Activated CD4-positive, alpha-beta memory T cell treated with anti-CD3 and anti-CD28 coated beads for 36 hours (primary cell): ENCODE results near the gene CFAP61. TPM values are rescaled to one million over a fixed set of nuclear protein-coding genes. Genes with fewer than 3 reads are reported as not detected.

Experiments
- CTCF ChIA-PET: fragments of 350-600 bp; sonication (Branson Sonifier 250); formaldehyde crosslinking; loops from one replicate; lab custom pipeline; 2021; ENCODE audit warnings: antibody characterized with exemption, inconsistent platforms; lab: Charles Lee
- POLR2A ChIA-PET: fragments of 350-600 bp; sonication (Branson Sonifier 250); formaldehyde crosslinking; loops from one replicate; lab custom pipeline; 2021; ENCODE audit warnings: antibody characterized with exemption; lab: Charles Lee
- DNase-seq: peaks from one replicate; pipeline ENCODE4 v3.0.0-alpha.2; 2020
- H3K27ac Mint-ChIP-seq: one replicate; pipeline ENCODE4 v1.8.0; 2021; ENCODE audit warnings: mixed read lengths
- H3K27me3 Mint-ChIP-seq: one replicate; pipeline ENCODE4 v1.8.0; 2021; ENCODE audit warnings: mixed read lengths
- H3K36me3 Mint-ChIP-seq: one replicate; pipeline ENCODE4 v1.8.0; 2021; ENCODE audit warnings: mixed read lengths
- H3K4me1 Mint-ChIP-seq: one replicate; pipeline ENCODE4 v1.8.0; 2021; ENCODE audit warnings: low read depth, mixed read lengths
- H3K4me3 Mint-ChIP-seq: one replicate; pipeline ENCODE4 v1.8.0; 2021; ENCODE audit warnings: mild to moderate bottlenecking, mixed read lengths
- H3K9me3 Mint-ChIP-seq: one replicate; pipeline ENCODE4 v1.8.0; 2021; ENCODE audit warnings: mixed read lengths
- intact Hi-C: fragments of 100-400 bp; cut with micrococcal nuclease; formaldehyde crosslinking; loops from one replicate; pipeline ENCODE4 v1.15.1; 2023
- total RNA-seq, 2 experiments: library from RNA; stranded (reverse); gene quantifications; one replicate each; pipeline ENCODE4 v1.2.3, GENCODE V29; 2021

The CFAP61 gene
- total RNA-seq, 2 experiments from 2014 or later: not detected

GRCh38 chr20:20405623-20406022 lies 353.3 kb downstream of the CFAP61 start:
- H3K4me1 Mint-ChIP-seq: peaks cover 3% of the 10 kb centered on the region
- intact Hi-C loops: no loop called here
- peaks cover 2% of the 10 kb centered on the region for H3K36me3 Mint-ChIP-seq
- no peak for DNase-seq
- H3K9me3 Mint-ChIP-seq: no peaks in the 10 kb centered on the region
- no peak overlapping the region for H3K4me3 Mint-ChIP-seq
- CTCF ChIA-PET: no interaction called here
- POLR2A ChIA-PET: no interaction called here
- H3K27me3 Mint-ChIP-seq: no peaks in the 10 kb centered on the region
- no peak overlapping the region for H3K27ac Mint-ChIP-seq

GRCh38 chr20:20406306-20406705 lies 354.0 kb downstream of the CFAP61 start:
- intact Hi-C loops: no loop called here
- Mint-ChIP-seq H3K9me3 (no peaks in the 10 kb centered on the region), H3K27ac (no peak overlapping the region), H3K36me3 (peaks cover 6% of the 10 kb centered on the region), H3K27me3 (no peaks in the 10 kb centered on the region), H3K4me1 (peaks cover 7% of the 10 kb centered on the region), H3K4me3 (no peak overlapping the region)
- no peak for DNase-seq
- ChIA-PET POLR2A (no interaction called here), CTCF (no interaction called here)

GRCh38 chr20:20407891-20408805 lies 355.8 kb downstream of the CFAP61 start:
- Mint-ChIP-seq H3K4me1 (peaks cover 25% of the 10 kb centered on the region), H3K36me3 (peaks cover 14% of the 10 kb centered on the region), H3K27me3 (no peaks in the 10 kb centered on the region), H3K27ac (no peak overlapping the region), H3K9me3 (no peaks in the 10 kb centered on the region), H3K4me3 (no peak overlapping the region)
- POLR2A ChIA-PET: interaction anchor here (1.1 kb wide), 1 partner anchor 44 kb away, joined by 4 read pairs; no protein-coding TSS in a partner anchor
- CTCF ChIA-PET: interaction anchor here (1.5 kb wide), 1 partner anchor 11 kb away, joined by 3 read pairs; no protein-coding TSS in a partner anchor
- no peak for DNase-seq
- intact Hi-C loops: loop anchor here (2.0 kb wide), 1 partner anchor 47 kb away; no protein-coding TSS in a partner anchor

- H3K4me1 Mint-ChIP-seq: peaks cover 36% of the 10 kb centered on the region
- H3K4me3 Mint-ChIP-seq: no peak overlapping the region
- no peak overlapping the region for H3K27ac Mint-ChIP-seq
- intact Hi-C loops: loop anchor here (2.0 kb wide), 1 partner anchor 49 kb away; no protein-coding TSS in a partner anchor
- H3K27me3 Mint-ChIP-seq: no peaks in the 10 kb centered on the region
- H3K9me3 Mint-ChIP-seq: no peaks in the 10 kb centered on the region
- DNase-seq: no peak
- peaks cover 14% of the 10 kb centered on the region for H3K36me3 Mint-ChIP-seq
- CTCF ChIA-PET: no interaction called here
- POLR2A ChIA-PET: interaction anchor here (1.1 kb wide), 1 partner anchor 43 kb away, joined by 4 read pairs; no protein-coding TSS in a partner anchor
Observed at GRCh38 chr20:20409331-20409730, 357.0 kb downstream of the CFAP61 start.

Other genes starting within 250 kb of the CFAP61 start
- gene NAA20, start 35.2 kb upstream of the CFAP61 start, total RNA-seq: 10 to 100 TPM; 82.6 to 82.9 TPM
- gene CRNKL1, start 66 bp upstream of the CFAP61 start, total RNA-seq: 10 to 100 TPM; 21.5 to 21.8 TPM